Natural killer cell treated with Interleukin-12 subunit alpha and Interleukin-12 subunit beta and Interleukin-15 and Interleukin-18, amount 100 ng/mL, for 72 hours (primary cell): ENCODE data around the gene ITM2B. TPM values are rescaled to one million over a fixed set of nuclear protein-coding genes. Genes with fewer than 3 reads are reported as not detected.

Experiments
- ATAC-seq, 2 donors: fragments of 150-1000 bp; cut with Tn5 transposase in 1 of 2; sonication (Bioruptor Pico), chemical (Tn5 transposase) in 1 of 2; 2 replicates each; pipeline ENCODE4 v1.10.0; 2021
- DNase-seq: peaks from one replicate; pipeline ENCODE4 v3.0.0; 2022; ENCODE audit warnings: low spot score
- H3K27ac Mint-ChIP-seq, 2 donors: 1 replicate in 1 of 2; 2 replicates in 1 of 2; pipeline ENCODE4 v1.8.0; 2022; ENCODE audit warnings: mixed read lengths in 2 of 2, mild to moderate bottlenecking in 1 of 2, moderate library complexity in 1 of 2
- H3K27me3 Mint-ChIP-seq, 2 donors: 1 replicate in 1 of 2; 2 replicates in 1 of 2; pipeline ENCODE4 v1.8.0; 2022; ENCODE audit warnings: mixed read lengths in 2 of 2
- H3K36me3 Mint-ChIP-seq: one replicate; pipeline ENCODE4 v1.8.0; 2022; ENCODE audit warnings: mixed read lengths
- H3K4me1 Mint-ChIP-seq, 2 donors: 1 replicate in 1 of 2; 2 replicates in 1 of 2; pipeline ENCODE4 v1.8.0; 2022; ENCODE audit warnings: low read depth in 2 of 2, mixed read lengths in 2 of 2, mild to moderate bottlenecking in 1 of 2
- H3K4me3 Mint-ChIP-seq: one replicate; pipeline ENCODE4 v1.8.0; 2022; ENCODE audit warnings: mixed read lengths
- H3K9me3 Mint-ChIP-seq: 2 replicates; pipeline ENCODE4 v1.8.0; 2022; ENCODE audit warnings: mixed read lengths
- total RNA-seq, 2 donors: library from RNA; stranded (reverse); gene quantifications; one replicate each; pipeline ENCODE4 v1.2.3, GENCODE V29; 2022

ITM2B gene
- total RNA-seq, 2 donors from 2014 or later, result 97.0 to 166 TPM

DNA sequence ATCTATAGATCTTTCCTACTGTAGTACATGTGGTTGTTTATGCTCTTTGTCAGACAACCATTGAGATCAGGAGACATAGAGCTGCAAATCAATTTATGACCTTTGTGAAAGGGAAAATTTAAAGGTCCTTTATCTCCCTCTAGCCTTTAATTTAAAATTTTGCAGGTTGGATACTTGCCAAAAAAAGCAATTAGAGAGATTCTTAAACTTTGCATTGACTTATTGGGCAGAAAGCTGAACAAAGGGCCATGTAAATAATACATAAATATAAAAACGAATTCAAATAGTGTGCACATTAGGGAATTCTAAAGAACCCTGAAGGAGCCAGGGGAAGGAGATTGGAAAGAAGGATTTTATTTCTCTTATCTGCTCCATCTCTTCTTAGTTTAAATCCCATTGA lies 48.5 kb downstream of the ITM2B start:
- Mint-ChIP-seq H3K4me1 (peaks cover 5 to 13% of the 10 kb centered on the region in 2 donors), H3K36me3 (no peaks in the 10 kb centered on the region), H3K27ac (no peak overlapping the region), H3K9me3 (no peaks in the 10 kb centered on the region), H3K4me3 (no peak overlapping the region), H3K27me3 (peaks cover 0 to 3% of the 10 kb centered on the region in 2 donors)
- DNase-seq (no peak), ATAC-seq (no peak)

DNA sequence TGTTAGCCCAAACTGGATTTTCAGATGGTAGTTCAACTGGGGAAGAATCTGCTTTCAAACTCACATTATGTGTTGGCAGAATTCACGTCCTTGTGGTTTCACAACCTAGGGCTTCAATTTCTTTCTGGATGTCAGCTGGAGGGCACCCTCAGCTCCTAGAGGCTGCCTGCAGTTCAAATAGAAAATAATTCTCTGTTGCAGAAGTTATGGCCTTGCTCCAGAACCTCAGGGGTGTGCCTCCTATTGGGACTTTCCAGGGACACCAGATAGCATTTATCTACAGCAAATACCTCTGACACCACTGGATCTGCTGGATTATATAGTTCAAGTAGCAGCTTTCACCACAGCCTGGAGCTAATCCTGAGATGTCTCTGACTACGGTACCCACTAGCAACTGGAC lies 58.7 kb downstream of the ITM2B start:
- Mint-ChIP-seq H3K36me3 (no peaks in the 10 kb centered on the region), H3K4me3 (no peak overlapping the region), H3K9me3 (no peaks in the 10 kb centered on the region), H3K4me1 (peaks cover 0 to 10% of the 10 kb centered on the region in 2 donors), H3K27me3 (peaks cover 11 to 13% of the 10 kb centered on the region in 2 donors), H3K27ac (no peak overlapping the region)
- ATAC-seq, result no peak
- DNase-seq, result no peak

DNA sequence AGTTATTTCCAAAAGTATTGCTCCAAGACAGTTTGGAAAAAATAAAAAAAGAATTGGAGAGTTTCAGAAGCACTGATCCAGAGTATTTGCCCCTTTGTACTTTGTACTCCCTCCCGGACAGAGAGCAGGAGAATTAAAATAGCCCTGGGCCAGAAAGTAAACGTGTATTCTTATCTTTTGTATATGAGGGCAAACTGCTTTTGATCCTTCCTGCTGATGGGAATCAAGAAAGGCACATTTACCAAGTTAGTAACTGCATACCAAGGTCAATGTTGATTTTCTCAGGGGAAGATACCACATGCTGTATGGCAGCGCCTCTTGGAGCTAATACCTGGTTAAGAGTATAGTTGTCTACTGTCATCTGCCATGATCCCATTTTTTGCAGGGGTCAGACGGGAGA lies 59.6 kb downstream of the ITM2B start:
- Mint-ChIP-seq H3K36me3 (no peaks in the 10 kb centered on the region), H3K4me3 (no peak overlapping the region), H3K9me3 (no peaks in the 10 kb centered on the region), H3K27me3 (peaks cover 10 to 17% of the 10 kb centered on the region in 2 donors), H3K4me1 (peaks cover 0 to 5% of the 10 kb centered on the region in 2 donors), H3K27ac (no peak overlapping the region)
- no peak for ATAC-seq
- no peak for DNase-seq

DNA sequence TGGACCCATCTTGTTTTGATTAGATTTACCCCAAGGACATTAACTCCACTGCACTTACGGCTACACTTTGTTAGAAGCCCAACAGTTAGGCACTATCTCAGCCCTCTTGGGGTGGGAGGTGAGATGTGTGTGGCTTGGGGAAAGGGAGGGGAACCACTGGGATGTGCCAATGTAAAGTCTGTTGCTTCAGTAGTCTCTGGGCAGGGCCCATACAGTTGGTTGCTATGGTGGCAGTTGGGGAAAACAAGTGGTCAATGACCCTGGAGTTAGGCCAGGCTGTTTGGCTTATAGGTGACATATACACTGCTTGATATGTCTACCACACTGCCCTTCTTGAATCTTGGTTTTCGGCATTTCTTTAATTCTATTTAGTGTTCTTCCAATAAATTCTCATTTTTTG lies 61.6 kb downstream of the ITM2B start:
- H3K4me1 Mint-ChIP-seq, result peaks cover 0 to 5% of the 10 kb centered on the region in 2 donors

DNA sequence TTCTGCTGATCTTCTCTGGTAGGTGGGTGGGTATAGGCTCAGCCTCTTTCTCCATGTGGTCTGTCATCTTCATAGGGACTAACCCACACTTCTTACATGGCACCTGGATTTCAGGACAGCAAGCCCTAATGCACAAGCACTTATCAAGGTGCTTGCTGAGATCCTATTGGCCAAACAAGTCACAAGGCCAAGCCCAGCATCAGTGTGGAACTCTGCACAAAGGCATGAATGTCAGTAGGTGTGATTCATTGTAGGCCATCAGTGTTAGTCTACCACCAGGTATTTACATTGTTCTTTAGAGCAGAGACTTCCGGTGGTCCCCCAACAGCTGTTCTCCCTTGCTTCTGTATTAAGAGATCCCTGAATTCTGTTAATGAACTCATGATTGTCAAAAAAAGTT lies 62.3 kb downstream of the ITM2B start:
- no peak for ATAC-seq
- H3K36me3 Mint-ChIP-seq, result no peaks in the 10 kb centered on the region
- no peaks in the 10 kb centered on the region for H3K9me3 Mint-ChIP-seq
- peaks cover 1 to 7% of the 10 kb centered on the region in 2 donors for H3K27me3 Mint-ChIP-seq
- H3K4me1 Mint-ChIP-seq, result peaks cover 0 to 5% of the 10 kb centered on the region in 2 donors
- H3K4me3 Mint-ChIP-seq, result no peak overlapping the region
- no peak overlapping the region for H3K27ac Mint-ChIP-seq
- DNase-seq, result no peak

More for the DNA sequence above, 61.6 kb downstream of the ITM2B start:
- Mint-ChIP-seq H3K4me3 (no peak overlapping the region), H3K27me3 (peaks cover 4 to 7% of the 10 kb centered on the region in 2 donors), H3K27ac (no peak overlapping the region), H3K36me3 (no peaks in the 10 kb centered on the region), H3K9me3 (no peaks in the 10 kb centered on the region)
- no peak for DNase-seq
- peak in 1 of 2 donors; percentile 43 for ATAC-seq

DNA sequence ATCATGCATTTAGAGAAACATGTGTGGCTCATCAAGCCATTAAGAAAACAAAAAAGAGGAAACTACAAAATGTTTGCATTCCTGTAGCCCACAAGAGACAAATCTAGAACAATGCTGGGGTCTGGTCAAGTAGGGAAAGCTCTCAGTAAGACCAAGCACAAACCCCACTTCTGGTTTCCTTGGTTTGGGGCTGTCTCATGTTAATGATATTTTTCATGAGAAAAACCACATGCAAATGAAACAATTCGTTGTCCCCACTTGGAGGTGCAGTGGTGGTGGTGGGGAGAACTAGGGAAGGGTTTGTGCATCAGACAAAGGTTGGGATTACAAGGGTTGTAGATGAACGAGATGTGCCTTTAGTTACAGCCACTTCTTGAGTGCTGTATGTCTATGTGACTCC lies 63.5 kb downstream of the ITM2B start:
- H3K4me1 Mint-ChIP-seq, result peaks cover 0 to 5% of the 10 kb centered on the region in 2 donors
- ATAC-seq, result no peak
- no peaks in the 10 kb centered on the region for H3K9me3 Mint-ChIP-seq
- no peak for DNase-seq
- H3K27me3 Mint-ChIP-seq, result peaks cover 0 to 7% of the 10 kb centered on the region in 2 donors
- no peak overlapping the region for H3K4me3 Mint-ChIP-seq
- H3K27ac Mint-ChIP-seq, result no peak overlapping the region
- no peaks in the 10 kb centered on the region for H3K36me3 Mint-ChIP-seq

DNA sequence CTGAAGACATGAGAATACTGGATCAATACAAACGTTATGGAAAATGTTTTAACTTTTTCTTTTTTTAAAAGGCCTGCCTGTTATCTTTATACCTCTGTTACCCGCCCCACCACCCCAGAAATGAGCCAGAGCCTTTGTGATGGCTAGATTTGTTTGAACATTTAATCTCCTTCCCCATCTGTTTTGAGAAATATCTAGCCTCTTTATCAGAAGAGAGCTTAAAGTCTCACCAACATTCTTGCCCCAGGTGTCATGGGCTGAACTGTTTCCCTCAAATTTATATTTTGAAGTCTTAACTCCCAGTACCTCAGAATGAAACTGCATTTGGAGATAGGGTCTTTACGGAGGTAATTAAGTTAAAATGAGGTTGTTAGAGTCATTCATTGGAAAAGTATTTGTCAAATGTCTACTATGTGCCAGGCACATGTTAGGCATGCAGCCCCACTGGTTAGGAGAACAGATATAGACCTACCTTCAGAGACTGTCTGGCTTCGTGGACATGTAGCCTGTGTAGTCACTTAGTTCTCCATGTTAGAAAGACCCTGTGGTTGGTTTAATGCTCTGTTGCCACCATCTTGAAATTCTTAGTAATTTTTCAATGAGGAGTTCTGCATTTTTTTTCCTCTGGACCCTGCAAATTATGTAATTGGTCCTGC lies 64.3 kb downstream of the ITM2B start:
- ATAC-seq (no peak), DNase-seq (no peak)
- no peaks in the 10 kb centered on the region for H3K9me3 Mint-ChIP-seq
- H3K4me1 Mint-ChIP-seq, result peaks cover 0 to 5% of the 10 kb centered on the region in 2 donors
- H3K27ac Mint-ChIP-seq, result no peak overlapping the region
- peaks cover 0 to 7% of the 10 kb centered on the region in 2 donors for H3K27me3 Mint-ChIP-seq
- H3K4me3 Mint-ChIP-seq, result no peak overlapping the region
- no peaks in the 10 kb centered on the region for H3K36me3 Mint-ChIP-seq

DNA sequence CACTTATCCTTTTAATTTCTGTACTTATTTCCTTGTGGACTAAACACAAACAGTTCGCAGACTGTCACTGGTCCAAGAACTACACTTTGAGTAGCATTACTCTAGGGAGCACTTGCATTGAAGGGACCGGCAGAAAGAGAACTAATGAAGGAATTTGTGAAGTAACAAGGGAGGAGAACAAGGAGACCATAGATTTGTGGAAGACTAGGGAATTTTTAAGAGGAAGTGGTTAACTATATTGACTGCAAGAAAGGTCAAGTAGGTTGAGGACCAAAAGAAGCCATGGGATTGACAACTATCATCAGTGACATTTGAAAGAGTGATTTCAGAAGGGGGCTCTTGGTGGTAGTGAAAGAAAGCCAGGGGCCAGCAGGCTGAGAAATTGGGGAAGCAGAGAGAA lies 66.6 kb downstream of the ITM2B start:
- no peaks in the 10 kb centered on the region for H3K9me3 Mint-ChIP-seq
- peaks cover 10 to 11% of the 10 kb centered on the region in 2 donors for H3K4me1 Mint-ChIP-seq
- H3K4me3 Mint-ChIP-seq, result no peak overlapping the region
- H3K36me3 Mint-ChIP-seq, result no peaks in the 10 kb centered on the region
- no peak overlapping the region for H3K27ac Mint-ChIP-seq
- ATAC-seq (no peak), DNase-seq (no peak)
- peaks cover 0 to 7% of the 10 kb centered on the region in 2 donors for H3K27me3 Mint-ChIP-seq

DNA sequence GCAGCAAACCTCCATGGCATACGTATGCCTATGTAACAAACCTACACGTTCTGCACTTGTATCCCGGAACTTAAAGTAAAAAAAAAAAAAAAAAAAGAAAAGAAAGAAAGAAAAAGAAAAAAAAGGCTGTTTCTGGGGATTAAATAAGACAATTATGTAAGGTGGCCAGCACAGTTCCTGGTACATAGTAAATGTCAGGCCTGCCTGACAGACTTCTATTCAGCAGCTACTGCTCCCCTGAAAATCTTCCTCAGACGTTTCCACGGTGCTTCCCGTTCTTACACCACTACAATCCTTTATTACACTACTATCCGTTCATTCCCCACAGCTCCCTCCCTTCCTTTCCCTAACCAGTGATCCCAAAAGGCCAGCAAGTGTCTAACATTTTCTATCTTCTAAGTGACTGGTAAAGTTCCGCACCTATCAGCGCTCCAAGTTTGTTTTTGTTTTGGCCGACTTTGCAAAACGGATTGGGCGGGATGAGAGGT lies 69.9 kb downstream of the ITM2B start:
- peaks cover 19 to 32% of the 10 kb centered on the region in 2 donors for H3K4me1 Mint-ChIP-seq
- DNase-seq, result no peak

DNA sequence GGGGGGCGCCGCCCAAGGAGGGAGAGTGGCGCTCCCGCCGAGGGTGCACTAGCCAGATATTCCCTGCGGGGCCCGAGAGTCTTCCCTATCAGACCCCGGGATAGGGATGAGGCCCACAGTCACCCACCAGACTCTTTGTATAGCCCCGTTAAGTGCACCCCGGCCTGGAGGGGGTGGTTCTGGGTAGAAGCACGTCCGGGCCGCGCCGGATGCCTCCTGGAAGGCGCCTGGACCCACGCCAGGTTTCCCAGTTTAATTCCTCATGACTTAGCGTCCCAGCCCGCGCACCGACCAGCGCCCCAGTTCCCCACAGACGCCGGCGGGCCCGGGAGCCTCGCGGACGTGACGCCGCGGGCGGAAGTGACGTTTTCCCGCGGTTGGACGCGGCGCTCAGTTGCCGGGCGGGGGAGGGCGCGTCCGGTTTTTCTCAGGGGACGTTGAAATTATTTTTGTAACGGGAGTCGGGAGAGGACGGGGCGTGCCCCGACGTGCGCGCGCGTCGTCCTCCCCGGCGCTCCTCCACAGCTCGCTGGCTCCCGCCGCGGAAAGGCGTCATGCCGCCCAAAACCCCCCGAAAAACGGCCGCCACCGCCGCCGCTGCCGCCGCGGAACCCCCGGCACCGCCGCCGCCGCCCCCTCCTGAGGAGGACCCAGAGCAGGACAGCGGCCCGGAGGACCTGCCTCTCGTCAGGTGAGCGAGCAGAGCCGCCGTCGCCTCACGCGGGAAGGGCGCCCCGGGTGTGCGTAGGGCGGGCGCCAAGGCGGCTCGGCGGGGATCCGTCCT lies 70.5 kb downstream of the ITM2B start, which contains the start of gene RB1:
TSS of gene RB1 (plus strand) at position 393 of the 784 bp plus-strand sequence. CDS start at position 555, 162 bp downstream.
- peaks cover 19 to 32% of the 10 kb centered on the region in 2 donors for H3K4me1 Mint-ChIP-seq
- ATAC-seq, result peak; percentile 90 to 94

More for the DNA sequence above, 69.9 kb downstream of the ITM2B start:
- peak overlapping the region; percentile 95 for H3K27ac Mint-ChIP-seq
- H3K4me3 Mint-ChIP-seq, result peak overlapping the region; percentile 94
- ATAC-seq, result no peak
- H3K36me3 Mint-ChIP-seq, result peaks cover 6% of the 10 kb centered on the region
- H3K9me3 Mint-ChIP-seq, result no peaks in the 10 kb centered on the region
- H3K27me3 Mint-ChIP-seq, result peaks cover 0 to under 1% of the 10 kb centered on the region in 2 donors

DNA sequence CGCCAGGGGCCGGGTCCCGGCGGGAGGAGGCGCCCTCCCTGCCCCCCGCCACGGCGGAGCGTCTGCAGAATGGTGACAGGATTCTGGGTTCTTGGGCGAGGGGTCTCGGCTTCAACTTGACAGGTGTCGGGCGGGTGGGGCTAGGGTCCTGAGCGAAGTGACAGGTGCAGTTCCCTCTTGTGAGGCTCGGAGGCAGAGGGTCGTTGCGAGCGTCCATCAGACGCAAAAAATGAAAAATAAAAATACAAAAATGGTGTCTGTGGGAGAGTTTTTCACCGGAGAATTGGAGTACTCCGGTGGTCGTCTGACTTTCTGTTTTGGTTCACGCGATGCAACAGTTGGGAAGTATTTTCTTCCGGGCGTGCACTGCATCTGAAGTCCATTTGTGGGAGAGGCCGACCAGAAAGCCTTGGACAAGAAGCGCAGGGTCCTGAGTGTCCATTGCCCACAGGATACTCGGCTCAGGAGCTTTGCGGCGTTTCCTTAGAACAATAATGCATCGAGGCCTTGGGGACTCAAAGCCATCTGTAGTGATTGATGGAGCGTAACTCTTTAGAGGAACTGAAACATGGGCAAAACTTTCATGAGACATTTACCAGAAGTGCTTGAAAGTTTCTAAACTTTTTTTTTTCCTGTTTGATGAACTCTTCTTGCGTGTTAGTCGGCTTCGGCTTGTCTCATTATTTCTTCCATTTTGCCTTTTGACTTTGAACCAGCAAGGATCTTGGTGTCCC lies 71.3 kb downstream of the ITM2B start:
- Mint-ChIP-seq H3K4me3 (peak overlapping the region; percentile 94), H3K27ac (peak overlapping the region; percentile 95), H3K4me1 (peaks cover 19 to 32% of the 10 kb centered on the region in 2 donors), H3K9me3 (no peaks in the 10 kb centered on the region), H3K36me3 (peaks cover 6% of the 10 kb centered on the region), H3K27me3 (no peaks in the 10 kb centered on the region)
- ATAC-seq (peak; percentile 3 to 18), DNase-seq (no peak)

More for the DNA sequence above, 70.5 kb downstream of the ITM2B start, which contains the start of gene RB1:
- H3K27me3 Mint-ChIP-seq, result no peaks in the 10 kb centered on the region
- H3K4me3 Mint-ChIP-seq, result peak within 1 kb of the TSS; percentile 94
- peaks cover 6% of the 10 kb centered on the region for H3K36me3 Mint-ChIP-seq
- H3K27ac Mint-ChIP-seq, result peak within 1 kb of the TSS; percentile 95
- DNase-seq, result peak; percentile 94
- no peaks in the 10 kb centered on the region for H3K9me3 Mint-ChIP-seq

DNA sequence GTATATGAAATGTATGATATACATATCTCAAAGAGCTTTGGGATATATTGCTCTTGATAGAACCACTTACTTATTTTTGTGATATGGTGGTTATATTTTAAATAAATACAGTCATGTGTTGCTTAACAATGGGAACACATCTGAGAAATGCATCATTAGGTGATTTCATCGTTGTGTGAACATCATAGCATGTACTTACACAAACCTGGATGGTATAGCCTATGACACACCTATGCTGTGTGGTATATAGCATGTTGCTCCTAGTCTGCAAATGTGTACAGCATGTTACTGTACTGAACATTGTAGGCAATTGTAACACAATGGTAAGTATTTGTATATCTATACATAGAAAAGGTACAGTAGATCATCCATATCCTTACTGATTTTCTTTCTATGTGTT lies 78.2 kb downstream of the ITM2B start:
- H3K27ac Mint-ChIP-seq, result no peak overlapping the region
- ATAC-seq (no peak), DNase-seq (no peak)
- H3K36me3 Mint-ChIP-seq, result peaks cover 6% of the 10 kb centered on the region
- no peaks in the 10 kb centered on the region for H3K9me3 Mint-ChIP-seq
- H3K4me1 Mint-ChIP-seq, result peaks cover 24 to 36% of the 10 kb centered on the region in 2 donors
- H3K27me3 Mint-ChIP-seq, result no peaks in the 10 kb centered on the region
- no peak overlapping the region for H3K4me3 Mint-ChIP-seq

DNA sequence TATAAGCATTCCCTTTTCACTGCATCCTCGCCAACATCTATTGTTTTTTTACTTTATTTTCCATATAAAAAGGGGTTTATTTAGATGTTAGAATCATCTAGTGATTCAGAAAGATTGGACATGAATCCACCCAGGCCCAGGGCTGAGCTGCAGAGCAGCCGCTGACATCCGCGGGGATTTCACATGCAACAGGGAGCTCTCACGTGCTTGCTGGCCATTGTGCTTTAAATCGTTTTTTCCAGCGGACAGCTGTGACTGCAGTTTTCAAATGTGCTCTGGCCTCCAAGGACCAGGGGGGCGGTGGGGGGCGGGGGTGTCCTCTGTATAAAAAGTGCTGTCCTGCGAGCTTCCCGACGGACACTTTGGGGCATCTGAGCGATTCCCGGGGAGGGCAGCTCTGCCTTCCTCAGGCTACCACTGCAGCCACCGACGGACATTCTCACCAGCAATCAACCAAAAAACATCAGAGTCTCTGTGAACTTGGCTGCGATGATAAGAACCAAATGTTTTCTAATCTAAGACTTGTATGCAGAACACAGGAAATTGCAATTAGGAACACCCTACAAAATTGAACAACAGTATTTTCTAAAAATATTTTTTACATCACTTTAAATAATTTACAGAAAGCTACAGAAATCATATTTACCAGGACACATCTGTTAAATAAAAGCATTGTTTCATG lies 83.1 kb downstream of the ITM2B start:
- Mint-ChIP-seq H3K4me3 (no peak overlapping the region), H3K36me3 (peaks cover 6% of the 10 kb centered on the region), H3K27me3 (no peaks in the 10 kb centered on the region), H3K9me3 (no peaks in the 10 kb centered on the region), H3K27ac (no peak overlapping the region), H3K4me1 (peaks cover 34 to 41% of the 10 kb centered on the region in 2 donors)
- ATAC-seq, result no peak
- no peak for DNase-seq
